Osteocyte (in vitro differentiated cells): ENCODE measurements around the gene GALNT2. TPM values are rescaled to one million over a fixed set of nuclear protein-coding genes. Genes with fewer than 3 reads are reported as not detected.

ENCODE experiments used
- DNase-seq: peaks from one replicate; pipeline ENCODE4 v3.0.0; 2021; ENCODE audit warnings: mixed read lengths; ENCODE audit not compliant: unreplicated experiment; ENCODE audit errors: extremely low spot score
- H3K27ac Mint-ChIP-seq: one replicate; pipeline ENCODE4 v1.8.0; 2021; ENCODE audit warnings: mild to moderate bottlenecking, mixed read lengths; ENCODE audit not compliant: unreplicated experiment
- H3K27me3 Mint-ChIP-seq: one replicate; pipeline ENCODE4 v1.8.0; 2021; ENCODE audit warnings: mixed read lengths; ENCODE audit not compliant: unreplicated experiment
- H3K36me3 Mint-ChIP-seq: one replicate; pipeline ENCODE4 v1.8.0; 2021; ENCODE audit warnings: mixed read lengths; ENCODE audit not compliant: unreplicated experiment
- H3K4me1 Mint-ChIP-seq: one replicate; pipeline ENCODE4 v1.8.0; 2021; ENCODE audit warnings: mixed read lengths; ENCODE audit not compliant: unreplicated experiment
- H3K4me3 Mint-ChIP-seq: one replicate; pipeline ENCODE4 v1.8.0; 2021; ENCODE audit warnings: mild to moderate bottlenecking, moderate library complexity, mixed read lengths; ENCODE audit not compliant: unreplicated experiment
- H3K9me3 Mint-ChIP-seq: one replicate; pipeline ENCODE4 v1.8.0; 2021; ENCODE audit warnings: mixed read lengths; ENCODE audit not compliant: unreplicated experiment
- CTCF ChIP-seq: fragments of 200-600 bp; sonication (generic); IDR thresholded peaks from 2 replicates; pipeline ENCODE4 v1.5.0; 2021; ENCODE audit warnings: antibody characterized with exemption, mild to moderate bottlenecking, moderate library complexity
- total RNA-seq: library from RNA; stranded (reverse); gene quantifications from 2 replicates; pipeline ENCODE4 v1.2.1, GENCODE V29; 2021

The GALNT2 gene
- total RNA-seq, 1 donor from 2014 or later, result 149 TPM

GRCh38 chr1:230219174-230220067, 152.4 kb downstream of the GALNT2 start:
- Mint-ChIP-seq H3K36me3 (peaks cover 5% of the 10 kb centered on the region), H3K27ac (no peak overlapping the region), H3K9me3 (peaks cover 4% of the 10 kb centered on the region), H3K27me3 (no peaks in the 10 kb centered on the region), H3K4me1 (peaks cover 50% of the 10 kb centered on the region), H3K4me3 (no peak overlapping the region)
- TF ChIP-seq CTCF, result no peak
- no peak for DNase-seq

- Mint-ChIP-seq H3K27me3 (no peaks in the 10 kb centered on the region), H3K4me3 (no peak overlapping the region), H3K36me3 (peaks cover 5% of the 10 kb centered on the region), H3K9me3 (peaks cover 4% of the 10 kb centered on the region), H3K4me1 (peaks cover 44% of the 10 kb centered on the region), H3K27ac (no peak overlapping the region)
- no peak for TF ChIP-seq CTCF
- peak; percentile 62 for DNase-seq
Observed at GRCh38 chr1:230220478-230220877, 153.4 kb downstream of the GALNT2 start.

GRCh38 chr1:230220907-230221306, 153.9 kb downstream of the GALNT2 start:
- Mint-ChIP-seq H3K27ac (no peak overlapping the region), H3K9me3 (peaks cover 4% of the 10 kb centered on the region), H3K4me1 (peaks cover 40% of the 10 kb centered on the region), H3K27me3 (no peaks in the 10 kb centered on the region), H3K36me3 (peaks cover 5% of the 10 kb centered on the region), H3K4me3 (no peak overlapping the region)
- no peak for TF ChIP-seq CTCF
- DNase-seq, result no peak

GRCh38 chr1:230222678-230223077, 155.6 kb downstream of the GALNT2 start:
- peaks cover 38% of the 10 kb centered on the region for H3K4me1 Mint-ChIP-seq
- no peak for DNase-seq
- H3K27ac Mint-ChIP-seq, result peak overlapping the region; percentile 85
- no peaks in the 10 kb centered on the region for H3K27me3 Mint-ChIP-seq
- peaks cover 5% of the 10 kb centered on the region for H3K36me3 Mint-ChIP-seq
- TF ChIP-seq CTCF, result peak; percentile 39
- peaks cover 4% of the 10 kb centered on the region for H3K9me3 Mint-ChIP-seq
- H3K4me3 Mint-ChIP-seq, result peak overlapping the region; percentile 44

GRCh38 chr1:230224101-230224960, 157.3 kb downstream of the GALNT2 start:
- TF ChIP-seq CTCF, result no peak
- Mint-ChIP-seq H3K36me3 (peaks cover under 1% of the 10 kb centered on the region), H3K4me1 (peaks cover 38% of the 10 kb centered on the region), H3K4me3 (no peak overlapping the region), H3K27me3 (no peaks in the 10 kb centered on the region), H3K27ac (peak overlapping the region; percentile 50), H3K9me3 (peaks cover 4% of the 10 kb centered on the region)
- DNase-seq, result peak; percentile 34
